ENCODE data around the gene DNAH9. TPM values are rescaled to one million over a fixed set of nuclear protein-coding genes. Genes with fewer than 3 reads are reported as not detected.

DNAH9 gene
- total and polyA plus RNA-seq, 4 donors: under 0.01 to 0.09 TPM; not detected in 2

GRCh38 chr17:11701911-11702310 lies 103.6 kb downstream of the DNAH9 start:
- WGBS: 74% methylated on average over 8 of the region's 8 CpGs
- Histone ChIP-seq H3K27me3 (ENCODE audit: control insufficient read depth in 4 of 4, insufficient read depth in 4 of 4, low read length in 3 of 4) (no peaks in the 10 kb centered on the region), H3K4me3 (ENCODE audit: low read depth in 1 of 3, low read length in 3 of 3) (no peak overlapping the region), H3K9ac (ENCODE audit: low read depth in 1 of 2, low read length in 2 of 2) (no peak overlapping the region), H3K4me1 (ENCODE audit: control insufficient read depth in 4 of 4, insufficient read depth in 4 of 4, low read length in 3 of 4) (peaks cover 2 to 9% (median 7%) of the 10 kb centered on the region in 4 donors), H3K9me3 (ENCODE audit: control insufficient read depth in 4 of 4, low read length in 3 of 4) (no peaks in the 10 kb centered on the region), H3K27ac (ENCODE audit: low read depth in 1 of 2, low read length in 2 of 2) (no peak overlapping the region), H3K36me3 (ENCODE audit: control insufficient read depth in 4 of 4, insufficient read depth in 3 of 4, low read depth in 1 of 4, low read length in 3 of 4) (no peaks in the 10 kb centered on the region)
- TF ChIP-seq GABPA (IDR thresholded peaks at IDR 0.05 in 1 of 2, conservative IDR thresholded peaks at IDR 0.05 in 1 of 2): no peak
- TF ChIP-seq MAX (IDR thresholded peaks at IDR 0.05): no peak
- TF ChIP-seq FOXA2 (IDR thresholded peaks at IDR 0.05): no peak
- no peak for TF ChIP-seq REST (IDR thresholded peaks at IDR 0.05)
- TF ChIP-seq HNF4A (conservative IDR thresholded peaks at IDR 0.05): no peak
- TF ChIP-seq RXRA (IDR thresholded peaks at IDR 0.05): no peak
- TF ChIP-seq CTCF (IDR thresholded peaks at IDR 0.05; ENCODE audit: low read depth, low read length, missing input control): no peak
- no peak for TF ChIP-seq ZBTB33 (IDR thresholded peaks at IDR 0.05)
- no peak for TF ChIP-seq NR2F2 (IDR thresholded peaks at IDR 0.05)
- no peak for TF ChIP-seq HNF4G (IDR thresholded peaks at IDR 0.05)
- no peak for TF ChIP-seq JUND (IDR thresholded peaks at IDR 0.05)
- no peak for DNase-seq (ENCODE audit: low spot score)

GRCh38 chr17:11704041-11704440 lies 105.8 kb downstream of the DNAH9 start:
- WGBS: 99% methylated on average over 3 of the region's 3 CpGs
- Histone ChIP-seq H3K9me3 (ENCODE audit: control insufficient read depth in 4 of 4, low read length in 3 of 4) (no peaks in the 10 kb centered on the region), H3K27me3 (ENCODE audit: control insufficient read depth in 4 of 4, insufficient read depth in 4 of 4, low read length in 3 of 4) (no peaks in the 10 kb centered on the region), H3K27ac (ENCODE audit: low read depth in 1 of 2, low read length in 2 of 2) (no peak overlapping the region), H3K4me3 (ENCODE audit: low read depth in 1 of 3, low read length in 3 of 3) (no peak overlapping the region), H3K36me3 (ENCODE audit: control insufficient read depth in 4 of 4, insufficient read depth in 3 of 4, low read depth in 1 of 4, low read length in 3 of 4) (no peaks in the 10 kb centered on the region), H3K4me1 (ENCODE audit: control insufficient read depth in 4 of 4, insufficient read depth in 4 of 4, low read length in 3 of 4) (peaks cover 2 to 9% (median 7%) of the 10 kb centered on the region in 4 donors), H3K9ac (ENCODE audit: low read depth in 1 of 2, low read length in 2 of 2) (no peak overlapping the region)
- no peak for DNase-seq (ENCODE audit: low spot score)
- TF ChIP-seq EGR1 (IDR thresholded peaks at IDR 0.05; ENCODE audit: low read depth in 2 of 2) (no peak), JUND (IDR thresholded peaks at IDR 0.05) (no peak), GABPA (IDR thresholded peaks at IDR 0.05 in 1 of 2, conservative IDR thresholded peaks at IDR 0.05 in 1 of 2) (no peak), NR2F2 (IDR thresholded peaks at IDR 0.05) (no peak), FOXA1 (IDR thresholded peaks at IDR 0.05) (no peak), ATF3 (IDR thresholded peaks at IDR 0.05) (no peak), SP1 (IDR thresholded peaks at IDR 0.05) (no peak), REST (IDR thresholded peaks at IDR 0.05) (no peak), RAD21 (IDR thresholded peaks at IDR 0.05) (no peak), TAF1 (conservative IDR thresholded peaks at IDR 0.05) (no peak), CTCF (IDR thresholded peaks at IDR 0.05; ENCODE audit: low read depth, low read length, missing input control) (no peak), HNF4A (conservative IDR thresholded peaks at IDR 0.05) (no peak), MAX (IDR thresholded peaks at IDR 0.05) (no peak)

All from liver (tissue), 9 donors.